Measurements from ENCODE around the gene CDH4. TPM values are rescaled to one million over a fixed set of nuclear protein-coding genes. Genes with fewer than 3 reads are reported as not detected.

The CDH4 gene
- total RNA-seq, 1 experiment from 2014 or later = not detected

DNA sequence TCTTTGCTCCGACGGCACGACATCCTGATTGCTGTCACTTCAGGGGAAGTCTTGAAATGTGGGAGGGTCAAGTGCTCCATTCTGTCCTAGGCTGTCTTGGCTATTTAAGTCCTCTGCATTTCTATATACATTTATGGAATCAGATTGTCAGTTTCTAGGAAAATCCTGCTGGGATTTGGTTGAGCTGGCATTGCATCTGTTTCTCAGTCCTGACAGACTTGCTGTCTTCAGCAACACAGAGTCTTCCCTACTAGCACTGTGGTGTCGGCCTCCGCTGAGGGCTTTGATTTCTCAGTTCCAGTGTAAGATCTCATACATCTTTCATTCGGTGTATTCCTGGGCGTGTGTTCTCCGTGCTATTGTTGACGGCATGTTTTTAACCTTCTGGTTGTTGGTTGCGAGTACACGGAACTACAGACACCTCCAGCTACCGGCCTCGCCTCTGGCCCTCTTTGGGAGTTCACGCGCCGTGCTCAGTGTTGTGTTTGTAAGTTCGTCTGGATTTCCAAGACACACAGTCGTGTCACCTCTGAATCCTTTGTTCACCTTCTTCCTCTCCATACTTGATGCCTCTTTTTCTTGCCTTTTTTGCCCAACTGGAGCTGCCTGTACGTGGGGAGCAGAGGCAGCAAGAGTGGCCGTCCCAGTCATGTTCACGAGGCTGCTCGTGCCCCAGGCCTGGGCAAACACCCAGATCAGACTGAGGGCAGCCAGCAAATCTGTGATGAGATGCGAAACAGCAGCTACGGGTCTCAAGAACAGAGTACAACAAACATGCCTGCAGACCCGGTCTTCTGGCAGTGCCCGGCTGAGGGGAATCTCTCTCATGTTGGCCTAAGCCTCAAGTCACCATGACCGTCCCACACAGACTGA lies 720.8 kb downstream of the CDH4 start:
- DNase-seq = no peak
- Histone ChIP-seq H3K27me3 (ENCODE audit: insufficient read depth, low read depth) (no peaks in the 10 kb centered on the region), H3K36me3 (ENCODE audit: low read depth) (no peaks in the 10 kb centered on the region), H3K4me3 (no peak overlapping the region), H3K4me2 (no peak overlapping the region), H3K9me2 (ENCODE audit: insufficient read depth) (no peaks in the 10 kb centered on the region), H3F3A (ENCODE audit: insufficient read depth, low read depth) (no peaks in the 10 kb centered on the region), H3K4me1 (replicated peaks; ENCODE audit: insufficient read depth) (no peaks in the 10 kb centered on the region), H2AFZ (no peak overlapping the region), H3K27ac (no peak overlapping the region), H4K20me1 (ENCODE audit: insufficient read depth) (no peaks in the 10 kb centered on the region; the same call in 1 of the 2 replicates), H3K79me2 (ENCODE audit: low read depth) (no peaks in the 10 kb centered on the region), H3K9me3 (ENCODE audit: insufficient read depth, low read depth) (no peaks in the 10 kb centered on the region)
- CTCF ChIA-PET = no interaction called here
- no peak for TF ChIP-seq EZH2 (IDR thresholded peaks at IDR 0.05; ENCODE audit: low read depth)
- TF ChIP-seq, protein P1, sequence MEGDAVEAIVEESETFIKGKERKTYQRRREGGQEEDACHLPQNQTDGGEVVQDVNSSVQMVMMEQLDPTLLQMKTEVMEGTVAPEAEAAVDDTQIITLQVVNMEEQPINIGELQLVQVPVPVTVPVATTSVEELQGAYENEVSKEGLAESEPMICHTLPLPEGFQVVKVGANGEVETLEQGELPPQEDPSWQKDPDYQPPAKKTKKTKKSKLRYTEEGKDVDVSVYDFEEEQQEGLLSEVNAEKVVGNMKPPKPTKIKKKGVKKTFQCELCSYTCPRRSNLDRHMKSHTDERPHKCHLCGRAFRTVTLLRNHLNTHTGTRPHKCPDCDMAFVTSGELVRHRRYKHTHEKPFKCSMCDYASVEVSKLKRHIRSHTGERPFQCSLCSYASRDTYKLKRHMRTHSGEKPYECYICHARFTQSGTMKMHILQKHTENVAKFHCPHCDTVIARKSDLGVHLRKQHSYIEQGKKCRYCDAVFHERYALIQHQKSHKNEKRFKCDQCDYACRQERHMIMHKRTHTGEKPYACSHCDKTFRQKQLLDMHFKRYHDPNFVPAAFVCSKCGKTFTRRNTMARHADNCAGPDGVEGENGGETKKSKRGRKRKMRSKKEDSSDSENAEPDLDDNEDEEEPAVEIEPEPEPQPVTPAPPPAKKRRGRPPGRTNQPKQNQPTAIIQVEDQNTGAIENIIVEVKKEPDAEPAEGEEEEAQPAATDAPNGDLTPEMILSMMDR (conservative IDR thresholded peaks at IDR 0.05) = no peak
- intact Hi-C loops (cut with micrococcal nuclease; ENCODE audit: unreplicated experiment) = no loop called here
- BruUV-seq (replicated peaks) = no TSS peak
- POLR2A ChIA-PET (ENCODE audit: unreplicated experiment) = no interaction called here

DNA sequence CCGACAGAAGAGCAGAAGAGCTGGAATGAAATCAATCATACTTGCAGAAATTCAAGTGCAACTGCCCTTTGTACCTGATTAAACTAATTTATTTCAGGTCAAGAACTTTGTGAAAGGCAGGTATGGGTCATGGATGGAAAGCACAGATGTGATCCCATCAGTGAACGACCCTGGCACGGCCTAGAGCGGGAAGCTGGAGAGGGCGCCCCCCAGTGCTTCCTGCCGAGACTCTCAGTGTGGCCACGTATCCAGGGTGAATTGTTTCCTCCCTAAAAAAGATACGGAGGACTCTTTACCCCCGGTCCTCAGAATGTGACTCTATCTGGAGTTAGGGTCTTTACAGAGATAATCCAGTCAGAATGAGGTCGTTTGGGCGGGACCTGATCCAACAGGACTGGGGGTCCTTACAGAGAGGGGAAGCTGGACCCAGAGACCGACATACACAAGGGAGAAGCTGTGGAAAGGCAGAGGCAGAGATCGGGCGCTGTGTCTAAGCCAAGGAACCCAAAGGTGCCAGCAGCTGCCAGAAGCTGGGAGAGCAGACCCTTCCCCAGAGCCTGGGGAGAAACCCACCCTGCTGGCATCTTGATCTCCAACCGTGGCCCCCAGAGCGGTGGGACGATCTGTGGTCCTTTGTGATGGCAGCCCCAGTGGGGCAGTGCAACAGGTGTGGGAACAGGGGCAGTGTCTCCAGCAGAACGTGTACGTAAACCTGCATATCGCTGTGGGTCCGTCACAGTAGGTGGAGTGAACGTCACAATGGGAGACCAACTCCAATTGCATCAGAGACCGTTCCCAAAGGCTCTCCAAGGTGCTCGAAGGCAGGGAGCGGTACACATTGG lies 721.7 kb downstream of the CDH4 start:
- no TSS peak for BruUV-seq (replicated peaks)
- H3F3A ChIP-seq (ENCODE audit: insufficient read depth, low read depth) = no peaks in the 10 kb centered on the region
- no peak overlapping the region for H3K4me2 ChIP-seq
- no peaks in the 10 kb centered on the region for H3K27me3 ChIP-seq (ENCODE audit: insufficient read depth, low read depth)
- POLR2A ChIA-PET (ENCODE audit: unreplicated experiment) = no interaction called here
- no peaks in the 10 kb centered on the region for H3K4me1 ChIP-seq (replicated peaks; ENCODE audit: insufficient read depth)
- H3K9me2 ChIP-seq (ENCODE audit: insufficient read depth) = no peaks in the 10 kb centered on the region
- no peaks in the 10 kb centered on the region for H3K79me2 ChIP-seq (ENCODE audit: low read depth)
- intact Hi-C loops (cut with micrococcal nuclease; ENCODE audit: unreplicated experiment) = no loop called here
- H3K9me3 ChIP-seq (ENCODE audit: insufficient read depth, low read depth) = no peaks in the 10 kb centered on the region
- no peak for TF ChIP-seq EZH2 (IDR thresholded peaks at IDR 0.05; ENCODE audit: low read depth)
- TF ChIP-seq, protein P1 (conservative IDR thresholded peaks at IDR 0.05) = no peak
- no peak overlapping the region for H3K27ac ChIP-seq
- H3K36me3 ChIP-seq (ENCODE audit: low read depth) = no peaks in the 10 kb centered on the region
- H2AFZ ChIP-seq = no peak overlapping the region
- no peak overlapping the region for H3K4me3 ChIP-seq
- CTCF ChIA-PET = no interaction called here
- no peak for DNase-seq
- no peaks in the 10 kb centered on the region; the same call in 1 of the 2 replicates for H4K20me1 ChIP-seq (ENCODE audit: insufficient read depth)

DNA sequence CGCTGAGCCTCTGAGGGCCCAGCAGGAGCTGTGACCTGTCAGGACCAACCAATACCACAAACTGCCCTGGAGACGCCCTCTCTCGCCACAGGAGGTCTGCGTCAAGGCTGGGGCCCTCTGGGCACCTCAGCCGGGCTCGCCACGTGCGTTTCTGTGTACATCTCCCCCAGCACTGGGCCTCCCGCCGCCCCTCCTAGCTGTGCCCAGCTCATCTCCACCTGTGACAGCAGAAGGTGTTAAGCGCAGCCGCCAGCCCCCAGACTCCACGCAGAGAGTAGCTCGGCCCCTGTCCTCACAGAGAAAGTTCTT lies 722.2 kb downstream of the CDH4 start:
- Histone ChIP-seq H3K36me3 (ENCODE audit: low read depth) (no peaks in the 10 kb centered on the region), H2AFZ (no peak overlapping the region), H3F3A (ENCODE audit: insufficient read depth, low read depth) (no peaks in the 10 kb centered on the region), H3K4me1 (replicated peaks; ENCODE audit: insufficient read depth) (no peaks in the 10 kb centered on the region), H3K79me2 (ENCODE audit: low read depth) (no peaks in the 10 kb centered on the region), H3K9me2 (ENCODE audit: insufficient read depth) (no peaks in the 10 kb centered on the region), H3K4me2 (no peak overlapping the region), H3K9me3 (ENCODE audit: insufficient read depth, low read depth) (no peaks in the 10 kb centered on the region), H4K20me1 (ENCODE audit: insufficient read depth) (no peaks in the 10 kb centered on the region; the same call in 1 of the 2 replicates), H3K27me3 (ENCODE audit: insufficient read depth, low read depth) (no peaks in the 10 kb centered on the region), H3K27ac (no peak overlapping the region), H3K4me3 (no peak overlapping the region)
- no TSS peak for BruUV-seq (replicated peaks)
- CTCF ChIA-PET = no interaction called here
- TF ChIP-seq, protein P1 (conservative IDR thresholded peaks at IDR 0.05) = no peak
- no peak for TF ChIP-seq EZH2 (IDR thresholded peaks at IDR 0.05; ENCODE audit: low read depth)
- no peak for DNase-seq
- intact Hi-C loops (cut with micrococcal nuclease; ENCODE audit: unreplicated experiment) = no loop called here
- POLR2A ChIA-PET (ENCODE audit: unreplicated experiment) = no interaction called here
